ENCODE data around the gene NUP42. TPM values are rescaled to one million over a fixed set of nuclear protein-coding genes. Genes with fewer than 3 reads are reported as not detected.

NUP42 gene
- total RNA-seq, 4 donors from 2014 or later = 27.6 to 47.0 (median 38.3) TPM

GRCh38 chr7:23157679-23158078 lies 24.2 kb upstream of the NUP42 start:
- intact Hi-C loops (cut with DNase I; ENCODE audit: low total_unique reads) = no loop called here

GRCh38 chr7:23158546-23158945 lies 23.3 kb upstream of the NUP42 start:
- TF ChIP-seq EP300 (IDR thresholded peaks at IDR 0.05; ENCODE audit: low read depth) = no peak
- TF ChIP-seq CTCF (IDR thresholded peaks at IDR 0.05) = no peak
- no peak for TF ChIP-seq POLR2A (IDR thresholded peaks at IDR 0.05)
- no peak for TF ChIP-seq POLR2AphosphoS5 (IDR thresholded peaks at IDR 0.05)
- 92 to 95% methylated on average over 2 of the region's 2 CpGs for WGBS, 2 donors (ENCODE audit: low coverage in 1 of 2)

More at GRCh38 chr7:23157679-23158078, 24.2 kb upstream of the NUP42 start:
- Histone ChIP-seq H3K27me3 (no peaks in the 10 kb centered on the region), H3K9me3 (no peaks in the 10 kb centered on the region), H3K4me1 (no peaks in the 10 kb centered on the region), H3K36me3 (peaks cover 0 to 6% (median 0%) of the 10 kb centered on the region in 4 donors), H3K4me3 (no peak overlapping the region), H3K27ac (no peak overlapping the region)
- in situ Hi-C loops (cut with MboI; ENCODE audit: low pct_ligation_motif_present in 1 of 4, low pct_unique_long_range_greater_than_20kb in 1 of 4, low sequenced_read_pairs in 3 of 4) = no loop called here
- WGBS, 2 donors (ENCODE audit: low coverage in 1 of 2) = 77 to 94% methylated on average over 3 to 6 of the region's 6 CpGs
- TF ChIP-seq POLR2AphosphoS5 (IDR thresholded peaks at IDR 0.05) = no peak
- no peak for TF ChIP-seq EP300 (IDR thresholded peaks at IDR 0.05; ENCODE audit: low read depth)
- TF ChIP-seq CTCF (IDR thresholded peaks at IDR 0.05) = no peak
- no peak for TF ChIP-seq POLR2A (IDR thresholded peaks at IDR 0.05)
- DNase-seq = no peak

GRCh38 chr7:23161482-23161881 lies 20.4 kb upstream of the NUP42 start:
- intact Hi-C loops (cut with DNase I; ENCODE audit: low total_unique reads) (no loop called here), in situ Hi-C loops (cut with MboI; ENCODE audit: low pct_ligation_motif_present in 1 of 4, low pct_unique_long_range_greater_than_20kb in 1 of 4, low sequenced_read_pairs in 3 of 4) (no loop called here)
- Histone ChIP-seq H3K27ac (no peak overlapping the region), H3K36me3 (no peaks in the 10 kb centered on the region), H3K4me1 (no peaks in the 10 kb centered on the region), H3K9me3 (no peaks in the 10 kb centered on the region), H3K4me3 (no peak overlapping the region), H3K27me3 (no peaks in the 10 kb centered on the region)
- no peak for TF ChIP-seq CTCF (IDR thresholded peaks at IDR 0.05)
- no peak for TF ChIP-seq POLR2AphosphoS5 (IDR thresholded peaks at IDR 0.05)
- no peak for TF ChIP-seq EP300 (IDR thresholded peaks at IDR 0.05; ENCODE audit: low read depth)
- TF ChIP-seq POLR2A (IDR thresholded peaks at IDR 0.05) = no peak
- DNase-seq = no peak
- WGBS, 2 donors (ENCODE audit: low coverage in 1 of 2) = 78 to 100% methylated on average over 1 of the region's 1 CpG

More at GRCh38 chr7:23158546-23158945, 23.3 kb upstream of the NUP42 start:
- no peak for DNase-seq
- Histone ChIP-seq H3K36me3 (peaks cover 0 to 6% (median 0%) of the 10 kb centered on the region in 4 donors), H3K4me1 (no peaks in the 10 kb centered on the region), H3K27ac (no peak overlapping the region), H3K9me3 (no peaks in the 10 kb centered on the region), H3K27me3 (no peaks in the 10 kb centered on the region), H3K4me3 (no peak overlapping the region)
- intact Hi-C loops (cut with DNase I; ENCODE audit: low total_unique reads) (no loop called here), in situ Hi-C loops (cut with MboI; ENCODE audit: low pct_ligation_motif_present in 1 of 4, low pct_unique_long_range_greater_than_20kb in 1 of 4, low sequenced_read_pairs in 3 of 4) (no loop called here)

GRCh38 chr7:23164846-23165245 lies 17.0 kb upstream of the NUP42 start:
- Histone ChIP-seq H3K4me3 (no peak overlapping the region), H3K36me3 (peaks cover 0 to 7% (median 0%) of the 10 kb centered on the region in 4 donors), H3K9me3 (no peaks in the 10 kb centered on the region), H3K4me1 (no peaks in the 10 kb centered on the region), H3K27me3 (no peaks in the 10 kb centered on the region), H3K27ac (no peak overlapping the region)
- no peak for TF ChIP-seq POLR2AphosphoS5 (IDR thresholded peaks at IDR 0.05)
- TF ChIP-seq EP300 (IDR thresholded peaks at IDR 0.05; ENCODE audit: low read depth) = no peak
- intact Hi-C loops (cut with DNase I; ENCODE audit: low total_unique reads) = no loop called here
- in situ Hi-C loops (cut with MboI; ENCODE audit: low pct_ligation_motif_present in 1 of 4, low pct_unique_long_range_greater_than_20kb in 1 of 4, low sequenced_read_pairs in 3 of 4) = no loop called here
- no peak for DNase-seq
- WGBS, 2 donors (ENCODE audit: low coverage in 1 of 2) = 94 to 100% methylated on average over 1 to 3 of the region's 3 CpGs

GRCh38 chr7:23165316-23165715 lies 16.5 kb upstream of the NUP42 start:
- TF ChIP-seq CTCF (IDR thresholded peaks at IDR 0.05) (no peak), POLR2A (IDR thresholded peaks at IDR 0.05) (no peak), EP300 (IDR thresholded peaks at IDR 0.05; ENCODE audit: low read depth) (no peak), POLR2AphosphoS5 (IDR thresholded peaks at IDR 0.05) (no peak)
- in situ Hi-C loops (cut with MboI; ENCODE audit: low pct_ligation_motif_present in 1 of 4, low pct_unique_long_range_greater_than_20kb in 1 of 4, low sequenced_read_pairs in 3 of 4) (no loop called here), intact Hi-C loops (cut with DNase I; ENCODE audit: low total_unique reads) (no loop called here)
- peaks cover 0 to 7% (median 0%) of the 10 kb centered on the region in 4 donors for H3K36me3 ChIP-seq
- no peak overlapping the region for H3K27ac ChIP-seq
- 92 to 100% methylated on average over 1 of the region's 1 CpG for WGBS, 2 donors (ENCODE audit: low coverage in 1 of 2)
- H3K27me3 ChIP-seq = no peaks in the 10 kb centered on the region
- H3K4me1 ChIP-seq = no peaks in the 10 kb centered on the region
- no peak for DNase-seq
- no peak overlapping the region for H3K4me3 ChIP-seq
- H3K9me3 ChIP-seq = no peaks in the 10 kb centered on the region
